ENCODE measurements around the gene GMPPB.
"Not testable (repeated sequence)": the region's sequence is repeated elsewhere in the genome, so short reads cannot be mapped to it uniquely, and the experiment has no call there.

GMPPB gene

DNA sequence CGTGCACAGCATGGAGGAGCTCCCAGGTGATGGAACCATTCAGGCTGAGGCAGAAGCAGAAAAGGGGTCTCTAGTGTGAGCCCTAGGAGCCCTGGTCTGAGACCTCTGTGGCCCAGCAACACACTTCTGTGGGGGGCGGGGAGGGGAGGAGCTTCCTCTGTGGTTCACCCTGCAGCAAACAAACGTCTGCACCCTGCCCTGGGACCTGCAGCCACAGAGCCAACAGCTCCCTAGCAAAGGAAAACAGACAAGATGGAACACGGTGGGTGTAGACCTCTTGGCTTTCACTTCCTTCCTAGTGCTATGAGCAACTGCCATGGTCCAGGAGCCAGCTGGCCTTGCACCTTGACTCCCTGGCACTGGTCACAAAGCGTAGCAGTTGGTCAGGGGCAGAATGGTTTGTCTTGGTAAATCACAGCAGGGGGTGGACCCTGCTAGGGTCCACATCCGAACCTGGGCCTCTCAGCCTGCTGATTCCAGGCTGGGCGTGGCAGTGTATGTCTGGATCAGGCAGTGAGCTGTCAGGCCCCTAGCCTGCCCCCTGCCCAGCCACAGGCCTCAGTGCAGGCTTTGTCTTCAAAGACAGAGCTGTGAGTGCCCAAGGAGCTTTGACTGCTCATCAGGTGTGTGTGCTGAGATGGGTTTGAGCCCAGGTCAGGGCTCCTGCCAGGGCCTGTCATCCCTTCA, 11.0 kb downstream of the GMPPB start:
- no peak for DNase-seq

DNA sequence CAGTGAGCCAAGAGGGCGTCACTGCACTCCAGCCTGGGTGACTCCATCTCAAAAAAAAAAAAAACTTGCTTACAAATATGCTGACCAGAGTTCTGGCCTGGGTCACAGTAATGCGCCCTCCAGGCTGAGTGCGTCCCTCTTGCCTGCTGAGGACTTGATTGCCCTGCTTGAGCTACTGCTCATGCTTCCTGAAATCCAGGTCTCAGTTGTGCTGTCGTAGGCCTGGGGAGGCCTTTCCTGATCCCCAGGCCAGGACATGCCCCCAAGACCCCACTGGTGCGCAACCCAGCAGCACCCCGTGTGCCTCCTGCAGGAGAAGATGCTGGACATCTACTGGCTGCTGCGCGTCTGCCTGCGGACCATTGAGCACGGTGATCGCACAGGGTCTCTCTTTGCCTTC, 11.6 kb downstream of the GMPPB start:
- DNase-seq = no peak

DNA sequence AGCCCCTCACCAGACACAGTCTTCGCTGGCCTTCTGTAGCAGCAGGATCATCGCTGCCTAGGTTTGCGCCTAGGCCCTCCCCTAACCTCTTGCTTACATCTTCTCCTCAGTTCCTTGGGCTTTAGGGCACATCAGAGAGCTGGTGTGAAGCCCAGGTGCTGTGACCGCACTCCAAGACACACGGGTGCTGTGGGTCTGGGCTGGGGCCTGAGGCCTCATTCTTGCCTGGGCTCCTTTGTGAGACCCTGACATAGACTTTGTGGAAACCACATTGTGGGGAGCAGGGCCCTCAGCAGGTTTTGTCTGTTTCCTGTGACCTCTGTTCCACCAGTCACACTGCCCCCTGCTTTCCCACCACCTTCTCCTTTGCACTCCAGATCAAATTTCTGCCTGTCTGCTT, 12.3 kb downstream of the GMPPB start:
- no peak for DNase-seq

DNA sequence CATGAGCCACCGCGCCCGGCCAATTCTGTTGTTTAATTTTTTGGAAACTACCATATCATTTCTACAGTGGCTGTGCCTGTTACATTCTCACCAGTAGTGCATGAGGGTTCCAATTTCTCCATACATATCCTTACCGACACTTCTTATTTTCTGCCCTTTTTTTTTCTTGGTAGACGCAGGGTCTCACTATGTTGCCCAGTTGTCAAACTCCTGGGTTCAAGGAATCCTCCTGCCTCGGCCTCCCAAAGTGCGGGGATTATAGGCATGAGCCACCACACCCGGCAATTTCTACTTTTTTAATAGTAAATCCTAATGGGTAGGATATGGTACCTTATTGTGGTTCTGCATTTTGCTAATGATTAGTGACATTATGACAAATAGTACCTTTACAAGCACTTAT, 13.9 kb downstream of the GMPPB start:
- no peak for DNase-seq

DNA sequence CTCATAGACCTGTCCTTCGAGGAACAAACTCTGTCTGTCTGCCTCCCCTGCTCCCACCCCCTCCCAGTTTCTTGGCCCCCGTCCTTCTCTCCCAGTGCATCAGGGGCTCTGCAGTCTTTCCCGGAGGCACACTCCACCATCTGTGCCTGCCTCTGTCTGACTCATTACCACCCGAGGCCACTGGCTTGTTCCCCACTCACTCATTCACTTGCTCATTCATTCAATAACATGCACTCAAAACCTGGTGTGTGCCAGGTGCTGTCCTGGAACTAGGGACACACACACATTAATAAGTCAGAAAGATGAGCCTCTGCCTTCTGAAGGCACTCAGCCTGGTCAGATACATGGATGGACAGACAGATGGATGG, 16.7 kb downstream of the GMPPB start:
- DNase-seq = no peak

DNA sequence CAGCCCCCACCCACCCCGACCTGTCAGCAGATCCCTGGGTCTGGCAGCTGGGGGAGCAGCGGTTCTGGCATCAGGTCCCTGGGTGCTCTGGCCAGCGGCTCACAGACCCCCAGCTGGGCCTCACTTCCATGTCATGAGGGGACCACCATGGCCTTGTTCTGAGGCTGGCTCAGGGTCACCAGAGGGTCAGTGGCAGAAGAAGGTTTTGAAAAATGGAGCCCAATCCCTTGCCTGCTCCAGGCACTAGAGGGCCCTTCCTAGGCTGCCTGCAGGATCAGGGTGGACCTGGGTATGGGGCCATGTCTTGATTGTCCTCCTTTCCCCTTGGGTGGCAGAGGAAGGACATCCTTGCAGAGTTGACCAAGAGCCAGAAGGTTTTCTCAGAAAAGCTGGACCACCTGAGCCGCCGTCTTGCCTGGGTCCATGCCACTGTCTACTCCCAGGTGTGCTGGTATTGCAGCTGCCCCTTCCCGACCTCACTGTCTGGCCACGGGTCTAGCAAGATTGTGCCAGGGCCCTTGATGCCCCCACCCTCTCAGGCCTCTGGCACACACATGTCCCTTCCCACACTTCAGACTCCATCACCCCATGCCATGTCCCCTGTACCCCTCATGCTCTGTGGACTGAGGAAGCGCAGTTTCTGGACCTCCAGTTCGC, 17.2 kb downstream of the GMPPB start:
- no peak for DNase-seq

DNA sequence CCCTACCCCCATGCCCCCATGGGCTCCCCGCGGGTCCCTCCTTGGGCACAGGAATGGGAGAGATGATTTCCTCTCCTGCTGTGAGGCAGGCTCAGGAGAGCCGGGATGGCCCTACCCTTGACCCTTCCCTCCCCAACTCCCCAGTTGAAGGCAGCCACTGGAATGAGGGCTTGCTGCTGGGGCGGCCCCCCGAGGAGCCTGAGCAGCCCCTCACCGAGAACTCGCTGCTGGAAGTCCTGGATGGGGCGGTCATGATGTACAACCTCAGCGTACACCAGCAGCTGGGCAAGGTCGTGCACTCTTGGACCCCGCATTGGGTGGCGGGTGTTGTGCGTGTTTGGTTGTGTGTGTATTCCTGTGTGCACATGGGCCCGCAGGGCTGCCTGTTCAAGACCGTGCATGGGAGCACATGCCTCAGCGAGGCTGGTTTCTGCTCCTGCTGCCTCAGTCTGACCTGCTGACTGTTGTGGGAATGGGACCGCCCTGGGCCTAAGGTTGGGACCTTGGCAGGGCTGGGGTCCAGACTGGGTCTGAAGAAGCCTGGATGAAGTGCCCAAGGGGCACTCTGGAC, 18.3 kb downstream of the GMPPB start:
- DNase-seq = no peak

DNA sequence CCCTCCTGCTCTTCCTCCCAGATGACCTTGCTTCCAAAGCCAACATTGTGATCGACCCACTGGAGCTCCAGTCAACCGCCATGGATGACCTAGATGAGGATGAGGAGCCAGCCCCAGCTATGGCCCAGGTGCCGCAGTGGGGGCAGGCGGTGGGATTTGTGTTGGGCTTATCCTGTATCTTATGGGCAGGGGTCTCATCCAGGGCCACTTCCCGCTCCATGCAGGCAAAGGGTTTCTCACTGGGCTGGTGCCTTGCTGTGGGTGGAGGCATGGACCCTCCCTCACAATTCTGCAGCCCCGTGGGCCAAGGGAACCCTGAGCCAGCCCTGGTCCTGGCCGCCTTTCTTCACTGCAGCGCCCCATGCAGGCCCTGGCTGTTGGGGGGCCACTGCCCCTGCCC, 19.1 kb downstream of the GMPPB start:
- no peak for DNase-seq

DNA sequence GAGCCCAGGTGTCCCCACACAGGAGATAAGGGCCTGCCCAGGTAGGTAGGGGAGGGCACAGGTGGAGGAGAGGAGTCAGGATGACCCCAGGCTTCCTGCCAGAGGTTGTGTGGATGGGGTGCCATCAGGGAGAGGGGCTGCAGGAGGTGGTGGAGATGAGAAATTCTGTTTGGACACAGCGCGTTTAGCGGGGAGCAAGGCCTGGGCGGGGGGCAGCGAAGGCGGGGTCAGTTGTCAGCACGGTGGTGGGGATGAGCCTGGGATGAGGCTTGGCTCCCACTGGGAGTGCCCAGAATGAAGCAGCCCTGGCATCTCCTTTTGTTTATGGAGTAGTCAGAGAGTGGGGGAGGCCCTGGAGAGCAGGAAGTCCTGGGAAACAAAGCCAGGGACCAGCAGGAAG, 19.8 kb downstream of the GMPPB start:
- DNase-seq = no peak

DNA sequence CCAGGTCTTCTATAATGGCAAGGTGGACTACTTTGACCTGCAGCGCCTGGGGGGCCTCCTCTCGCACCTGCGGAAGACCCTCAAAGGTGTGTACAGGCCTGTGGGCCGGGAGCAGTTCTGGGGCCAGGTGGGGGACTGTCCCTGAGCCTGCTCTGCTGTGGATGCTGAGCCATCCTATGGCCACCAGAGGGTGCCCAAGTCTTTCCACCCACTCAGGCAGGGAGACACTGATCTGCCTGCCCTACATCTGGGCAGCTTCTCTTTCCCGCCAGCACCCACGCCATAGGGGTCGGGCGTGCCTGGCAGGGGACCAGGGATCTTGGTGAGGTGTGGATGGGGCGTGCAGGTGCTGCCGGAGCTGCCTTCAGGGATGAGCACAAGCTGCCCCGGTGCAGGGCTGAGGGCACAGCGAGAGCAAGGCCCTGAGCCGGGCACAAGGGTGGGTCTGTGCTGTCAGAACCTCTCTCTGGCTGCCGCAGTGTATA, 20.3 kb downstream of the GMPPB start:
- peak; percentile 69 for DNase-seq

DNA sequence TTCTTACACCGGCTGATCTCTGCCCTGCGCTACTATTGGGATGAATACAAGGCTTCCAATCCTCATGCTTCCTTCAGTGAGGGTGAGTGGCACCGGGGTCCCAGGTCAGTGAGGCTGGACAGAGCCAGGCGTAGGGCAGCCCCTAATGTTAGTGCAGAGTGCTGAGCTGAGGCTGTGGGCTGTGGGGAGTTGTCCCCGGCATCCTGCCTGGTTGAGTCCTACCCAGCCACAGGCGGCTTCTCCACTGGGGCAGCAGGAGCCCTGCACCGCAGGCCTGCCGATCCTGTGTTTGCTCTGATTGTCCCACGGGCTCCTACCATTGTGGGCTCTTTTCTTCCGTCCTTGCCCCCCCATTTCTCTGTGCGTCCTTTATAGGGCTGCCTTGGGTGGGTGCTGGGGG, 21.1 kb downstream of the GMPPB start:
- DNase-seq = no peak

DNA sequence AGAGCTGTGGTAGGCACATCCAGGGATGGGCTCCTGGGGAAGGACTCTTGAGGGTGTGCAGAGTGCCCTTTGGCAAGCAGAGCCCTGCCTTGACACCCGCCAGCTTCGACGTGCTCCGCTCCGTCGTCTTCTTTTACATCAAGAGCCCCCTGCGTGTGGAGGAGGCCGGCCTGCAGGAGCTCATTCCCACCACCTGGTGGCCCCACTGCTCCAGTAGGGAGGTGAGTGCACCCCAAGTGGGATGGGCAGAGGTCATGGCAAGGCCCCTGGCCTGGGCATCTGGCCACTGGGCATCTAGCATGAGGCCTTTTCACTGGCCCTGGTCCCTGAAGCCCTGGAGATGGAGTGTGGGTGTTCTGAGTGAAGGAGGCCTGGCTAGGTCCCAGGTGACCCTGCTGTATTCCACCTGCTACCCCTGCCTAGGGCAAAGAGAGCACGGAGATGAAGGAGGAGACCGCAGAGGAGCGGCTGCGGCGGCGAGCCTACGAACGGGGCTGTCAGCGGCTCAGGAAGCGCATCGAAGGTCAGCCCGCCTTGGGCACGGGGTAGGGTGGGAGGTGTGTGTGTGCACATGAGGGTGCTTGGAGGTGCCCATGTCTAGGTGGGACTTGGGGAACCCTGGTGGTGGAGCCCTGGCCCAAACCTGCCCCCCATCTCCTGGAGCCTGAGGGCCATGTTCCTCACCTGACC, 22.2 kb downstream of the GMPPB start:
- no peak for DNase-seq

DNA sequence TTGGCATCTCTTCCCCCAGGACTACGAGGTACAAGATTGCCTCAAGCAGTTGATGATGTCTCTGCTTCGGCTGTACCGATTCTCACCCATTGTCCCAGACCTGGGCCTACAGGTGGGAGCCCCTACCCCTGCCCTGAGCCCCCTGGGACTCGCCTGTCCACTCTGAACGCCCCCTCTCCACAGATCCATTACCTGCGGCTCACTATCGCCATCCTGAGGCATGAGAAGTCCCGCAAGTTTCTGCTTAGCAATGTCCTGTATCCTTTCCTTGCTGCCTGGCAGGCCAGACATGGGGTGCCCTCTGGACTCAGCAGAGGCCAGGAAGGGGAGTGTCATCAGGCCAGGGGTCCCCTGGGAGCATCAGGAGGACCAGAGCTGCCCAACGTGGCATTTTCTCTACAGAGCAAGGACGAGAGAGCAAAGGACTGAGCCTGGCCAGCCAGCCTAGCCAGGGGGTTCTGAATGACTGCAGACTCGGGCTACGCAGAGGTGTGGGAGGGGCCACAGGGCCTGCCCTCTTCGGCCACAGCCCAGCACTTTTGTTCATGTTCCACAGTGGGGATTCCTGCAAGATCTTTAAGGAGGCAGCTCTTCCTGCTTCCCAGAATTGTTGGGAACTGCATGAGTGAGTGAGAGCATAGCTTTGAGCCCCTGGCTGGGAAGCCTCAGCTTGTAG, 23.2 kb downstream of the GMPPB start:
- DNase-seq = no peak

DNA sequence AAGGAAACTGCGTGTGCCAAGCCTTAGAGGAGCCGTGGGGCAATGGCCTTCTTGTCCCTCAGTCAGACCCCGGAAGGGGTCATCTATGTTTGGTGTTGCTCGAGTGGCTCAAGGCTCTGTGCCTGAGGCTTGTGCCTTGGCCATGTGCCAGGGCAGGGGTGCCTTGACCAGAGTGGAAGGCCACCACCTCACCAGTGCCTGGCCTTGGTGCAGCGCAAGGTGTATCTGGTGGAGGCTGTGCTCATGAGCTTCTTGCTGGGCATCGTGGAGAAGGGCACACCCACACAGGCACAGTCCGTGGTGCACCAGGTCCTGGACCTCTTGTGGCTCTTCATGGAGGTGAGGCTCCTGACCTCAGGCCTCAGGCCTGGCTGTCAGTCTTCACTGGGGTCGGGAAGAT, 23.7 kb downstream of the GMPPB start:
- DNase-seq = no peak

DNA sequence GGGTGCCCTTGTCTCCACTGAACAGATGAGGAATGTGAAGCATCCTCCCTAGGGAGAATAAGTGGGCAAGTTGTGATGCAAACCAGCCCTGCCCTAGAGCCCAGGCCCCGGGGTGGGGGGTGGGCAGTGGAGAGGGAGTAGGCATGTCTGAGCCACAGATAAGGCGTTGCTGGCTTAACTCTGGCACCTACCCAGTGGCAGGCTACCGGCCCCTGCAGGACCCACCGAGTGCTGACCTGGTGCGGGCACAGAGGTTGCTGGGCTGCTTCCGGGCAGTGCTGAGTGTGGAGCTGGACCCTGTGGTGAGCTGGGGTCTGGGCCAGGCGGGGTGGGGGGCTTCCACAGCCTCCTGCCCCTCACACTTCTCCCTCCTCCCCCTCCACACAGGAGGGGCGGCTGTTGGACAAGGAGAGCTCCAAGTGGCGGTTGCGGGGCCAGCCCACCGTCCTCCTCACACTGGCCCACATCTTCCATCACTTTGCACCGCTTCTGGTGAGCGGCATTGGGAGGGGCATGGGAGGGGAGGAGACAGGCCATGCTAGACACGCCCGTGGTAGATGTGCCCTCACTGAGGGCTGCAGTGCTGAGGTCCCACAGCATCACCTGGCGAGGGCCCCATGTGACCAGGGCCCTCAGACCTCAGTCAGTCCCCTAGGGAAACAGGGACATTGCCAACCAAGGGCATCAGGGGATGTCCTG, 24.3 kb downstream of the GMPPB start:
- DNase-seq = no peak

DNA sequence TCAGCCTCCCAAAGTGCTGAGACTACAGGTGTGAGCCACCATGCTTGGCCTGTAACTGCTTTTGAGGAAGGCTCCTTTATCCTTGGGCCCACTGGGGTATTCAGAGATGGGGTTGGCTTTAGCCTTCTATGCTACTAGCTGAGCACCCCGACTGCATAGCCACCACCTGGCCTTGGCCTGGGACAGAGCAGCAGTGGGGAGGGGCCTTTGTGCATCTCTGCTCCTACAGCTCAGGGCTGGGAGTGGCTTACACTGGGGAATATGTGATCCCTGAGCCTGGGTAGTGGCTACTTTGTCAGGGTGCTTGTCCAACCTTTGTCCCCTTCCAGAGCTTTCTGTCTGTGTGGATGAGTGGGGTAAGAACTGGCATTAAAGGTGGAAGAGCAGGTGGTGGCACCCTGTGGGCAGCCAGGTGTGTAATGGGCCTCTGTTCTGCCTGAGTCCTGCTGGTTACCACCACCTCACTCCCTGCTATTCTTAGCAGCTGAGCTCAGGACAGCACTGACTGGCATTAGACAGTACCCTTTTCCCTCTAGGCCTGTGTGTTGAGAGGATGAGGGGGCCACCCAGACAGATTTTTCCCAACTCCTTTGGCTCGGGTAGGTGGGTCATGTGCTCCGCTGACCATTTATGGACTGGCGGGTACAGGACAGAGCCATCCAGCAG, 28.3 kb downstream of the GMPPB start:
- DNase-seq = not testable (repeated sequence)

DNA sequence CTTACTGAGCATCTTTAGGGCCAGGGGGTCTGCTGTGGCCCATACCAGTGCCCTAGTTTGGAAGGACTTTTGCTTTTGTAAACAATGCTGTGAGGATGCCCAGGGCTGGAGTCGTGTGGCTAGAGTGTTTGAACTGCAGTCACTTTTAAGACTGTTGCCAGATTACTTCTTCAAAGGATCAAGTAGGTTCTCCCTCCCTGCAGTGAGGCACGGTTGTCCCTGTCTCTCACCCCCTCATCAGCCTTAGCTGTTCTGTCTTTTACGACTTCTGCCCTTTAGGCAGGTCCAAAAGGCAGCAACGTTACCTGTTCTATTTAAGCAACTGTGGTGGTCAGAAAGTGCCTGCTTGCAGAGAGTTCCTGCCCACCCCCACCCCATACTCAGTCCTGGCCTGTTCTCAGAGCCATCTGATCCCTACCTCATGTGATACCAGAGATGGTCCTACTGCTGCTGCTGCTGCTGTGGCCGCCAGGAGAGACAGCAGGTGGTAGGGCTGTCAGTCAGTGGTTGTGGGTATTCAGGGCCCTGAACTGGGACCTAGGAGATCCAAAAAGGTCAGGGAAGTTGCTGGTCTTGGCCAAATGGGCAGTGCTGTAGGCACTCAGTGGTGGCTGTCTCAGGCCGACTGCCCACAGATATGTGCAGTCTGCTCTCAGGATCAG, 29.2 kb downstream of the GMPPB start:
- DNase-seq = not testable (repeated sequence)

DNA sequence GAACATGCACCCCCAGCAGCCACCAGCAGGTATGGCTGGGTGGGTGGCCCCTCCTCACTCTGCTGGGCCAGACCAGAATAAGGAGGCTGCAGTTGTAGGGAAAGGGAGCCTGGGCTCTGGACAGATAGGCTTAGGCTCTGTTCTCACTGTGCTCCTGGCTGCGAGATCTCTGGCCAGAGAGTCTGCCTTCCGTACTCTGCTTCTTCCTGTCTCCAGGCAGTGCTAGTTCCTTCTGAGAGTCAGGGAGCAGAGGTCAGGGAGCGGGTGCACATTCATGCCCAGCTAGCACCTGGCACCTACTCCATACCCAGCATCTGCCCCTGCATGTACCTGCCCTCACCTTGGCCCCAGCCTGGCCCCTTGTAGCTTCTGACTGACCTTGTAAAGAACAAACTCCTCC, 32.3 kb downstream of the GMPPB start:
- DNase-seq = not testable (repeated sequence)

DNA sequence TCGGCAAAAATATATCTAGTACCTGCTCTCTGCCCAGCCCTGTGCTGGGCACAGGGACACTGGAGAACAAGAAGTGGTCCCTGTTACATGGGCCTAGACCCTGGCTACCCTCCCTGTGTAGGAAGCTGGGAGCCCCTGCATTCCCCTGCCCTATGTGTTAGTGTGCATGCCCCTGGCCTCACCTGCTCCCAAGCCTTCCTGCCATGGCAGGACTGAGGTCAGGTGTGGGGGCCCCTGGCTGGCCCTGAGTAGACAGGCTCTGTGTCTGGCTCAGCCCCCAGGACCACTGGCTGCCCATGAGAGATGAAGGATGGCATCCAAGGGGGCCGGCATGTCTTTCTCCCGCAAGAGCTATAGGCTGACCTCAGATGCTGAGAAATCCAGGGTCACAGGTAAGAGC, 32.9 kb downstream of the GMPPB start:
- not testable (repeated sequence) for DNase-seq

DNA sequence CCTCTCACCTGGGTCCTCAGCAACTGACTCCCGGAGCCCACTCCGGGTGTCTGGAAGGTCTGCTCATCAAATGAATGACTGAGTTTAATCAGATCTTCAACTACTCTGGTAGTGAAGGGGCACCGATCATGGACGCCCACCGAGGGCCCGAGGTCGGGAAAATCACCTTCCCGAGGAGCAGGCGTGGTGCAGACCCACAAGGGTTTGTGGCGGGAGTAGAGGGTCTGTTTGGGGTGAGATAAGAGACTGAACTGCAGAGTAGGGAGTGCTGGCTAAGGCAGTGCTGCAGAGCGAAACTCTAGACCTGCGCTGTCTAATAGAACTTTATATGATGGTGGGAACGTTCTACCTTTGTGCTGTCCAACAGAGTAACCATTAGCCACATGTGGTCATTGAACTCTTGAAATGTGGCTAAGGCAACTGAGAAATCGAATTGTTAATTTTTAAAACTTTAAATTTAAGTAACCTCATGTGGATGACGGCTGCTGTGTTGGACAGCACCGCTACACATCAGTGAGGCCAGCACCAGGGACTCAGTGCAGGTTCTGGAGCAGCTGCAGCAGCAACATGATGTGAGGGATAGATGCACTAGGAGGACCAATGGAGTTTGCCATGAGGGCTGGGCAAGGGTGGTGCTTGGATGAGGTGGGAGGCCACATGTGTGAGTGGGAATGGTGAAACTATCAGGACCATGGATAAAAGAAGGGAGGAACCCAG, 33.7 kb downstream of the GMPPB start:
- not testable (repeated sequence) for DNase-seq
